CD4-positive, CD25-positive, alpha-beta regulatory T cell (primary cell): ENCODE measurements around the gene GABRR3. TPM values are rescaled to one million over a fixed set of nuclear protein-coding genes. Genes with fewer than 3 reads are reported as not detected.

ENCODE experiments used
- ATAC-seq, 2 donors: fragments of 150-1000 bp; cut with Tn5 transposase; one replicate each; pipeline ENCODE4 v1.10.0; 2021; ENCODE audit warnings: low read depth in 2 of 2, moderate number of reproducible peaks in 2 of 2, moderate library complexity in 1 of 2
- DNase-seq, 3 donors: peaks; one replicate each; pipeline versions ENCODE4 v3.0.0 to v3.0.0-alpha.2; 2012 to 2022; ENCODE audit warnings: mixed read lengths in 1 of 3
- H3K27ac ChIP-seq: one replicate; pipeline ENCODE4 v1.7.0; 2013; ENCODE audit warnings: mild to moderate bottlenecking, low read length; ENCODE audit not compliant: insufficient read depth, poor library complexity, severe bottlenecking
- H3K27me3 ChIP-seq: one replicate; pipeline ENCODE4 v1.7.0; 2013; ENCODE audit warnings: low read length; ENCODE audit not compliant: control insufficient read depth, insufficient read depth
- H3K36me3 ChIP-seq: one replicate; pipeline ENCODE4 v1.7.0; 2013; ENCODE audit warnings: mild to moderate bottlenecking, low read length, moderate library complexity; ENCODE audit not compliant: control insufficient read depth, insufficient read depth
- H3K4me1 ChIP-seq: 2 replicates; pipeline ENCODE4 v1.7.0; 2013; ENCODE audit warnings: mild to moderate bottlenecking, low read length; ENCODE audit not compliant: insufficient read depth, control insufficient read depth, poor library complexity, severe bottlenecking
- H3K4me3 ChIP-seq: one replicate; pipeline ENCODE4 v1.7.0; 2013; ENCODE audit warnings: low read depth, mild to moderate bottlenecking, low read length, moderate library complexity
- H3K9me3 ChIP-seq, 2 experiments: 1 replicate in 1 of 2; 2 replicates in 1 of 2; pipeline ENCODE4 v1.7.0; 2013; ENCODE audit warnings: low read length in 2 of 2, mild to moderate bottlenecking in 1 of 2, moderate library complexity in 1 of 2; ENCODE audit not compliant: control insufficient read depth in 2 of 2
- H3K27ac Mint-ChIP-seq, 3 donors: one replicate each; pipeline ENCODE4 v1.8.0; 2020 to 2022; ENCODE audit warnings: mild to moderate bottlenecking in 3 of 3, mixed read lengths in 3 of 3, moderate library complexity in 2 of 3
- H3K27me3 Mint-ChIP-seq: one replicate; pipeline ENCODE4 v1.8.0; 2022; ENCODE audit warnings: mild to moderate bottlenecking, mixed read lengths
- H3K36me3 Mint-ChIP-seq: one replicate; pipeline ENCODE4 v1.8.0; 2020; ENCODE audit warnings: mixed read lengths
- H3K4me1 Mint-ChIP-seq, 4 donors: one replicate each; pipeline ENCODE4 v1.8.0; 2020 to 2022; ENCODE audit warnings: mixed read lengths in 4 of 4, mild to moderate bottlenecking in 1 of 4
- H3K4me3 Mint-ChIP-seq, 4 donors: one replicate each; pipeline ENCODE4 v1.8.0; 2020 to 2022; ENCODE audit warnings: mild to moderate bottlenecking in 4 of 4, mixed read lengths in 4 of 4, moderate library complexity in 3 of 4
- H3K9me3 Mint-ChIP-seq, 7 donors: one replicate each; pipeline ENCODE4 v1.8.0; 2020 to 2022; ENCODE audit warnings: mixed read lengths in 7 of 7, mild to moderate bottlenecking in 3 of 7, moderate library complexity in 2 of 7
- polyA plus RNA-seq, 4 donors: library from polyadenylated mRNA; unstranded; fragments of 300-500 nt; fragmentation: Illumina TruSeq; gene quantifications; one replicate each; pipeline ENCODE4 v1.2.3, GENCODE V29; 2021
- total RNA-seq: library from RNA; stranded (reverse); gene quantifications from one replicate; pipeline ENCODE4 v1.2.3, GENCODE V29; 2022

Gene GABRR3
- total and polyA plus RNA-seq, 5 donors from 2014 or later = not detected

DNA sequence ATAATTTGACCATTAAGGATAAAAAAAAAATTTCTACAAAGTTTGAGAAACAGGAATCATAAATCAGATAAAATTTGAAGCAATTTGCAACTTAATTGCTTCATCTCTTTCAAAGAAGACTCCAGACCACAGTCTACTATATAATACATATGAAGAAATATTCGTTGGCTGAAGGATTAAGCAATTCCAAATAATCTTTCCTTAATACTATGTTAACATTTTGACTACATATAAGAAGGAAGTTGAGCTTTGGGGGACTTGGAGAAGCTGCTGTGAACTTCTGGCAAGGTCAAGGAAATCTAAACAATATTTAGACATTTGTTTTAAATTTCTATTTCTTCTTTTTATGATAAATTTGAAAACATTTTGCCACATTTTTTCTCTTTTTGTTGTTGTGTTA lies 13.5 kb upstream of the GABRR3 start:
- H3K27ac Mint-ChIP-seq = no peak overlapping the region
- H3K4me1 Mint-ChIP-seq = no peaks in the 10 kb centered on the region
- DNase-seq (no peak), ATAC-seq (no peak)
- Histone ChIP-seq H3K4me3 (no peak overlapping the region), H3K27me3 (peaks cover 8% of the 10 kb centered on the region), H3K36me3 (no peaks in the 10 kb centered on the region), H3K27ac (no peak overlapping the region), H3K9me3 (no peaks in the 10 kb centered on the region), H3K4me1 (no peaks in the 10 kb centered on the region)
- H3K9me3 Mint-ChIP-seq = no peaks in the 10 kb centered on the region
- H3K4me3 Mint-ChIP-seq = no peak overlapping the region
- H3K27me3 Mint-ChIP-seq = peaks cover 20% of the 10 kb centered on the region
- H3K36me3 Mint-ChIP-seq = no peaks in the 10 kb centered on the region

- no peaks in the 10 kb centered on the region for H3K36me3 Mint-ChIP-seq
- no peak overlapping the region for H3K4me3 ChIP-seq
- H3K9me3 Mint-ChIP-seq = peaks cover 0 to 9% (median 1%) of the 10 kb centered on the region in 7 donors
- no peaks in the 10 kb centered on the region for H3K36me3 ChIP-seq
- H3K4me1 ChIP-seq = peaks cover 6% of the 10 kb centered on the region
- no peak overlapping the region for H3K27ac ChIP-seq
- no peak overlapping the region for H3K27ac Mint-ChIP-seq
- ATAC-seq (no peak), DNase-seq (no peak)
- H3K27me3 Mint-ChIP-seq = peaks cover 43% of the 10 kb centered on the region
- H3K4me1 Mint-ChIP-seq = peaks cover 0 to 6% (median 3%) of the 10 kb centered on the region in 4 donors
- H3K4me3 Mint-ChIP-seq = no peak overlapping the region
- peaks cover 8% of the 10 kb centered on the region for H3K27me3 ChIP-seq
- H3K9me3 ChIP-seq = peaks cover 0 to 6% of the 10 kb centered on the region in 2 experiments
Observed at GRCh38 chr3:98041350-98041749, 6.2 kb upstream of the GABRR3 start.

DNA sequence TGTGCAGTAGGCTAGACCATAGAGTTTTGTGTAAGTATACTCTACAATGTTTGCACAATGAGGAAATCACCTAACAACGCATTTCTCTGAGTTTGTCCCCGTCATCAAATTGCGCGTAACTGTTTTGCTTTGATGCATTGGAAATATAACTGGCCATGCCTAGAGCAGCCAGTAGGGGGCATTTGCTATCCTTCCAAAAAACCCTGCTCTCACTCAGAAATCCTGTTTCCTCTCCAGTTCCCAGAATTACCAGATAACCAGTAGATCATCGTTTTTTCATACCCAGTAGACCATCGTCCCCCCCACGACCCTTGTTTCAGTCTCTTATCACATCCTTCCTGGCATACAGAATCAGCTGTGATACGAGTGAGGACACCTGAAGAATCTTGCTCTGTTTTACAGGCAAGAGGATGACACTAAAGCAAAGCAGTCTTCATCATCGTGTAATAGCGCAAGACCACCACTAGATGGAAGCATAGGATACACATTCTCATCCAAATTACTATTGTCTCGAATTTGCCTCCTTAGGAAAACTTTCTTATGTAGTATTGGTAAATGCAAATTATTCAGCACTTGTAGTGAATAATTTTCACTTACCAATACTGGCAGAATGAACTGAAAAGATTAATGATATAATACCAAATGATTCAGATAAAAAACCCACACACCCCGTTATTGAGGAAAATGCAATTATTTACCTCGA lies 4.4 kb upstream of the GABRR3 start:
- H3K4me3 ChIP-seq = peak overlapping the region; percentile 88
- peaks cover 0 to 6% of the 10 kb centered on the region in 2 experiments for H3K9me3 ChIP-seq
- H3K36me3 Mint-ChIP-seq = no peaks in the 10 kb centered on the region
- peaks cover 34% of the 10 kb centered on the region for H3K27me3 Mint-ChIP-seq
- peaks cover 6% of the 10 kb centered on the region for H3K4me1 ChIP-seq
- H3K4me1 Mint-ChIP-seq = peaks cover 0 to 6% (median 3%) of the 10 kb centered on the region in 4 donors
- H3K27ac Mint-ChIP-seq = peak overlapping the region; percentile 27 to 95 (median 87)
- peak; percentile 57 to 90 (median 88) for DNase-seq
- peak overlapping the region; percentile 79 for H3K27ac ChIP-seq
- H3K36me3 ChIP-seq = no peaks in the 10 kb centered on the region
- H3K27me3 ChIP-seq = peaks cover 13% of the 10 kb centered on the region
- peaks cover 0 to 9% (median 1%) of the 10 kb centered on the region in 7 donors for H3K9me3 Mint-ChIP-seq
- peak overlapping the region; percentile 25 to 87 (median 73) for H3K4me3 Mint-ChIP-seq
- ATAC-seq = peak; percentile 97

DNA sequence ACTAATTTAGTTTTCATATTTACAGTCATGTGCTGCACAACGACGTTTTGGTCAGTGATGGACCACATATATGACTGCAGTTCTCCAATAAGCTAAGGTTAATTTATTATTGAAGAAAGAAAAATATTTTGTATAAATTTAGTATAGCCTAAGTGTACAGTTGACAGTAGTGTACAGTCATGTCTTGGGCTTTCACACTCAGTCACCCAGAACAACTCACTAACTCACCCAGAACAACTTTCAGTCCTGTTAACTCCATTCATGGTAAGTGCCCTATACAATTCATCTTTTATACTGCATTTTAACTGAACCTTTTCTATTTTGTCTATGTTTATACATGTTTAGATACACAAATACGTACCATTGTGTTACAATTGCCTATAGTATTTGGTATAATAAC lies 3.8 kb upstream of the GABRR3 start:
- ATAC-seq (no peak), DNase-seq (no peak)
- Mint-ChIP-seq H3K4me3 (peak overlapping the region in 1 of 4 donors; percentile 25), H3K9me3 (peaks cover 0 to 9% (median 1%) of the 10 kb centered on the region in 7 donors), H3K4me1 (peaks cover 0 to 6% (median 3%) of the 10 kb centered on the region in 4 donors), H3K27ac (peak overlapping the region in 2 of 3 donors; percentile 87 to 95), H3K36me3 (no peaks in the 10 kb centered on the region), H3K27me3 (peaks cover 33% of the 10 kb centered on the region)
- H3K9me3 ChIP-seq = peaks cover 0 to 6% of the 10 kb centered on the region in 2 experiments
- H3K4me1 ChIP-seq = peaks cover 6% of the 10 kb centered on the region
- peaks cover 13% of the 10 kb centered on the region for H3K27me3 ChIP-seq
- H3K27ac ChIP-seq = peak overlapping the region; percentile 79
- no peaks in the 10 kb centered on the region for H3K36me3 ChIP-seq
- H3K4me3 ChIP-seq = peak overlapping the region; percentile 88

DNA sequence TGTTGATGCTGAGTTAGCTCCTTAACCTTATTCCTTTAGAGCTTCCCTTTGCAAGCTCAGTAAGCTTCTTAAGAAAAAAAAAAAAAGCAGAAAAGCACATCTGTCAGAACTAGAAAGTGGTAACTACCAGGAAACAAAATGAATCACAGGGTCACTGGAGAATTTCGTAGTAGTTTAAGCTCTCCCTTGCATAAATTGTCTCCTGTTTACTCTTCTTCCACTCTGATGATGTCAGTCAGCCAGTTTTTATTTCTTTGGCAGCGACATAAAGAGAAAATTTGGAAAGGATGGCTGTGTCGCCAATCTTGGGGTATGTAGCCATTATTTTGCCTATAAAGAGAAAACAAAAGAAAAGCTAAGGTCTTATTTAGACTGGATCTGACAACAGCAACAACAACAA lies 3.2 kb upstream of the GABRR3 start:
- Mint-ChIP-seq H3K4me1 (peaks cover 0 to 6% (median 3%) of the 10 kb centered on the region in 4 donors), H3K36me3 (no peaks in the 10 kb centered on the region), H3K27ac (no peak overlapping the region), H3K9me3 (peaks cover 0 to 9% (median 1%) of the 10 kb centered on the region in 7 donors), H3K4me3 (no peak overlapping the region), H3K27me3 (peaks cover 31% of the 10 kb centered on the region)
- Histone ChIP-seq H3K9me3 (peaks cover 0 to 6% of the 10 kb centered on the region in 2 experiments), H3K27me3 (peaks cover 11% of the 10 kb centered on the region), H3K4me1 (peaks cover 6% of the 10 kb centered on the region), H3K36me3 (no peaks in the 10 kb centered on the region), H3K27ac (no peak overlapping the region), H3K4me3 (no peak overlapping the region)
- ATAC-seq (no peak), DNase-seq (peak in 1 of 3 donors; percentile 37)

GRCh38 chr3:98034486-98034885 lies 629 bp downstream of the GABRR3 start:
- Mint-ChIP-seq H3K36me3 (no peaks in the 10 kb centered on the region), H3K4me3 (no peak overlapping the region), H3K27ac (no peak overlapping the region), H3K27me3 (peaks cover 14% of the 10 kb centered on the region), H3K4me1 (peaks cover 1 to 10% (median 4%) of the 10 kb centered on the region in 4 donors), H3K9me3 (no peaks in the 10 kb centered on the region)
- Histone ChIP-seq H3K4me3 (no peak overlapping the region), H3K27ac (no peak overlapping the region), H3K4me1 (peaks cover 6% of the 10 kb centered on the region), H3K27me3 (peaks cover 7% of the 10 kb centered on the region), H3K9me3 (no peaks in the 10 kb centered on the region), H3K36me3 (no peaks in the 10 kb centered on the region)
- DNase-seq = no peak
- no peak for ATAC-seq

DNA sequence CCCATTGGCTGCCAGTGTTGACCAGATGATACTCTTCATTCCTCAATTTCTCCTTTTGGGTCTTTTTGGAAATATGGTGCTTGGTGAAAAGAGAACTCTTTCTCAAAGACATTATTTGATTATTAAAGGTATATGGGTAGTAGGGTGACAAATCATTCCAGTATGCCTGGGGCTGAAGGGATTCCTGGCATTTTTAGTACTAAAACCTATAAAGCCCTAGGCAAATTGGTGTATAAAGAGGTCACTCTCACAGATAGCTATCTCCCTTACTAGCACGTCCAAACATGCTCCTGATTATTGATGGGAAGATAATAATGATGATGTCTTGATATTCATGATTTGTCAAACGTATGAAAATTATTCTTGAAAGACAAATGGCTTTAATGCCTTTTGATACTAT lies 1.1 kb downstream of the GABRR3 start:
- peaks cover 6% of the 10 kb centered on the region for H3K4me1 ChIP-seq
- peaks cover 6 to 11% (median 7%) of the 10 kb centered on the region in 4 donors for H3K4me1 Mint-ChIP-seq
- H3K4me3 ChIP-seq = no peak overlapping the region
- no peak overlapping the region for H3K27ac Mint-ChIP-seq
- no peak for ATAC-seq
- H3K27ac ChIP-seq = no peak overlapping the region
- no peaks in the 10 kb centered on the region for H3K9me3 ChIP-seq
- H3K4me3 Mint-ChIP-seq = no peak overlapping the region
- H3K36me3 Mint-ChIP-seq = no peaks in the 10 kb centered on the region
- peaks cover 7% of the 10 kb centered on the region for H3K27me3 ChIP-seq
- DNase-seq = no peak
- peaks cover 14% of the 10 kb centered on the region for H3K27me3 Mint-ChIP-seq
- no peaks in the 10 kb centered on the region for H3K36me3 ChIP-seq
- no peaks in the 10 kb centered on the region for H3K9me3 Mint-ChIP-seq

DNA sequence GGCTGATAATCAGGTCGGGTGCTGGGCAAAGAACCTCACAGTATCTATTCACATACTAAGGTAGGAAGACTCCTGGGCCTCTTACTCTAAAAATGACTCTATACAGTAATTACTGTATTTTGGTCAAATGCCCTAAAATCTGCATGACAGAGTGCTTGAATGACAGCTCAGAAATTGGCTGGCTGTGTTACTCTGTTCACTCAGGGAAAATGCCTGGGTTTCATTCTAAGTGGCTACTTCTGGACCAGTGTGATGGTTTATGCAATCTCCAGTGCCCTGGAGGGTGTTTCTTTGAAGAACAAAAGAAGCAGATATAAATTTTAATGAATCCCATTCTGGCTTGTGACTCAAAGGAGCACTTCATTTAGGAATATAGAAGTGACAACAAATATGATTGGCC lies 2.2 kb downstream of the GABRR3 start:
- H3K4me3 Mint-ChIP-seq = no peak overlapping the region
- peaks cover 14% of the 10 kb centered on the region for H3K27me3 Mint-ChIP-seq
- H3K27me3 ChIP-seq = peaks cover 7% of the 10 kb centered on the region
- peaks cover 6 to 18% (median 13%) of the 10 kb centered on the region in 4 donors for H3K4me1 Mint-ChIP-seq
- DNase-seq (no peak), ATAC-seq (no peak)
- no peaks in the 10 kb centered on the region for H3K36me3 ChIP-seq
- H3K4me3 ChIP-seq = no peak overlapping the region
- no peaks in the 10 kb centered on the region for H3K9me3 ChIP-seq
- H3K4me1 ChIP-seq = peaks cover 14% of the 10 kb centered on the region
- H3K27ac Mint-ChIP-seq = no peak overlapping the region
- no peaks in the 10 kb centered on the region for H3K36me3 Mint-ChIP-seq
- H3K9me3 Mint-ChIP-seq = no peaks in the 10 kb centered on the region
- no peak overlapping the region for H3K27ac ChIP-seq
